Transverse colon (tissue), 4 donors: ENCODE data around the gene BTRC. TPM values are rescaled to one million over a fixed set of nuclear protein-coding genes. Genes with fewer than 3 reads are reported as not detected.
"Not testable (repeated sequence)": the region's sequence is repeated elsewhere in the genome, so short reads cannot be mapped to it uniquely, and the experiment has no call there.

Experiments used
- DNase-seq: peaks from one replicate; pipeline ENCODE4 v3.0.0-alpha.2; 2019
- H3K27ac ChIP-seq, 4 donors: fragments of 200-600 bp; sonication (generic); 2 replicates each; pipeline ENCODE4 v1.5.1; 2016 to 2018; ENCODE audit warnings: inconsistent platforms in 4 of 4
- H3K27me3 ChIP-seq: fragments of 200-600 bp; sonication (generic); 2 replicates; pipeline ENCODE4 v1.5.1; 2017; ENCODE audit warnings: inconsistent platforms
- H3K36me3 ChIP-seq, 4 donors: fragments of 200-600 bp; sonication (generic); 2 replicates each; pipeline ENCODE4 v1.5.1; 2017 to 2019; ENCODE audit warnings: inconsistent platforms in 4 of 4
- H3K4me1 ChIP-seq, 4 donors: fragments of 200-600 bp; sonication (generic); 2 replicates each; pipeline ENCODE4 v1.5.1; 2017 to 2020; ENCODE audit warnings: inconsistent platforms in 4 of 4
- H3K4me3 ChIP-seq, 4 donors: fragments of 200-600 bp; sonication (generic); 1 replicate in 1 of 4; 2 replicates in 3 of 4; pipeline versions ENCODE4 v1.5.1 to v1.6.1; 2017 to 2019; ENCODE audit warnings: inconsistent platforms in 4 of 4
- H3K9me3 ChIP-seq, 2 donors: fragments of 200-600 bp; sonication (generic); 2 replicates each; pipeline ENCODE4 v1.5.1; 2017 to 2019; ENCODE audit warnings: inconsistent platforms in 2 of 2
- CTCF ChIP-seq, 5 experiments: fragments of 200-600 bp in 3 of 5; fragments of 450-650 bp in 2 of 5; sonication (generic) in 3 of 5; IDR thresholded peaks; 1 replicate in 2 of 5; 2 replicates in 3 of 5; pipeline ENCODE4 v1.5.1; 2016 to 2017; ENCODE audit warnings: antibody characterized with exemption in 5 of 5, inconsistent platforms in 3 of 5, mild to moderate bottlenecking in 2 of 5, moderate library complexity in 1 of 5
- EP300 ChIP-seq: sonication (generic); formaldehyde crosslinking; IDR thresholded peaks from one replicate; pipeline ENCODE4 v1.6.1; 2017; ENCODE audit warnings: antibody characterized with exemption, low read depth
- POLR2A ChIP-seq: fragments of 450-650 bp; IDR thresholded peaks from one replicate; pipeline ENCODE4 v1.6.1; 2016; ENCODE audit warnings: antibody characterized with exemption, mild to moderate bottlenecking, moderate library complexity
- POLR2AphosphoS5 ChIP-seq, 3 donors: sonication (generic); formaldehyde crosslinking; IDR thresholded peaks; one replicate each; pipeline ENCODE4 v1.6.1; 2016; ENCODE audit warnings: antibody characterized with exemption in 3 of 3
- WGBS, 2 donors: methylation state at CpG; one replicate each; pipeline ENCODE4 v1.1.5; 2018; ENCODE audit warnings: low coverage in 1 of 2; 5-methylcytosine and 5-hydroxymethylcytosine counted together
- in situ Hi-C, 4 donors: fragments of 200-750 bp; cut with MboI; loops; one replicate each; pipeline versions ENCODE4 v1.15.0 to v1.15.1; 2017; ENCODE audit warnings: low sequenced_read_pairs in 3 of 4, low pct_ligation_motif_present in 1 of 4, low pct_unique_long_range_greater_than_20kb in 1 of 4
- intact Hi-C: fragments of 100-400 bp; cut with DNase I; formaldehyde crosslinking; loops from one replicate; pipeline ENCODE4 v1.15.1; 2023; ENCODE audit warnings: low total_unique reads
- total RNA-seq, 4 donors: library from RNA; depleted of rRNA; stranded (reverse); fragments of >200 nt; gene quantifications; one replicate each; pipeline ENCODE4 v1.1.0, GENCODE V29; 2016

BTRC gene
- total RNA-seq, 4 donors from 2014 or later, result 8.6 to 195 (median 32.0) TPM

DNA sequence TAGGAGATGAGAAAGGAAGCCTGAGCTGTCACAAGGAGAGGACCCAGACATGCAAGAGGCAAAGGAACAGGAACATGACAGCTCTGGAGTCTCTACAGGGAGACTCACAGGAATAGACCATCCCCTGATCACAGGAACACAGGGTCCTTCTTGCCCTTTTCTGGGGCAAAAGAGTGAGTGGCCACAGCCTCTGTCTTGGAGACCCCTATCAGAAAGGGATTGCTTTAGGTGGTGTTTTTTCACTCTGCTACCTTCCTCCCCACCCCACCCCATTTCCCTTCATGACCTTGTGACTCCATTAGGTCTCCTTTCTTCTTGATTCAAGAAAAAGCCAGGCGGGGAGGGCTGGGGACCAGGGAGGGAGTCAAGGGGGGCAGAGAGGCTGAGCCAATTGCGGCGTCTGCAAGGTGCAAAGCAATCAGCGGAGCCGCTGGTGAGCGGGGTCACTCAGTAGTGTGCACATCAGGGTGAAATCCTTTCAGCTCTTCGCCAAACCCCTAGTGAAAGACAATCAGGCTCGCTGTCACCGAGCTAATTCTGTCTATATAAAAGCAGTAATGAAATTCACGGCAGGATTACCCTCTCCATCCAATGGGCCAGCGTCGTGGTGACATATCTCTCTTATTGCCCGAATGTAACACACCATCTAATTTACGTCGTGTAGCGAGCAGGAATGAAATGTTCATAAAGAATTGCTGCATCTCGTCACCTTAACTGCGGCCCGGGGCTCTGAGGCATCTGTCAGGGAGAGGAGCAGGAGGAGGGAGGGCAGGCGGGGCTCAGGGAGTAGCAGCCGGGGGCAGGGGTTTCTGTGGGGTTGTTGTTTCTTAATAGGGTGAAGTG, 31.5 kb upstream of the BTRC start:
- Histone ChIP-seq H3K27me3 (peaks cover 22% of the 10 kb centered on the region), H3K4me3 (no peak overlapping the region), H3K27ac (no peak overlapping the region), H3K36me3 (no peaks in the 10 kb centered on the region), H3K9me3 (no peaks in the 10 kb centered on the region), H3K4me1 (no peaks in the 10 kb centered on the region)
- in situ Hi-C loops (loop anchor here in 1 of 4 donors (25.0 kb wide), 1 partner anchor 240 kb away; no protein-coding TSS in a partner anchor), intact Hi-C loops (no loop called here)
- TF ChIP-seq EP300, result no peak
- no peak for TF ChIP-seq POLR2AphosphoS5 (IDR thresholded peaks at IDR 0.05)
- no peak for TF ChIP-seq POLR2A
- TF ChIP-seq CTCF (IDR thresholded peaks at IDR 0.05), result no peak
- no peak for DNase-seq
- 50 to 64% methylated on average over 7 to 21 of the region's 21 CpGs for whole genome bisulfite sequencing, 2 donors

GRCh38 chr10:101323495-101323894, 30.5 kb upstream of the BTRC start:
- intact Hi-C loops (no loop called here), in situ Hi-C loops (loop anchor here in 1 of 4 donors (25.0 kb wide), 1 partner anchor 239 kb away; no protein-coding TSS in a partner anchor)
- no peak for TF ChIP-seq CTCF (IDR thresholded peaks at IDR 0.05)
- no peak for TF ChIP-seq POLR2AphosphoS5 (IDR thresholded peaks at IDR 0.05)
- TF ChIP-seq EP300, result no peak
- no peak for TF ChIP-seq POLR2A
- no peaks in the 10 kb centered on the region for H3K4me1 ChIP-seq
- peaks cover 27% of the 10 kb centered on the region for H3K27me3 ChIP-seq
- no peaks in the 10 kb centered on the region for H3K9me3 ChIP-seq
- no peaks in the 10 kb centered on the region for H3K36me3 ChIP-seq
- no peak overlapping the region for H3K4me3 ChIP-seq
- no peak overlapping the region for H3K27ac ChIP-seq
- DNase-seq, result no peak
- WGBS, 2 donors, result 71 to 91% methylated on average over 2 of the region's 2 CpGs

- H3K27ac ChIP-seq, intact Hi-C loops, in situ Hi-C loops, H3K4me3 ChIP-seq, H3K4me1 ChIP-seq, H3K9me3 ChIP-seq, H3K36me3 ChIP-seq, DNase-seq: not testable (repeated sequence)
- WGBS, 2 donors, result 71% methylated on average over 1 of the region's 1 CpG; no CpG with 5 or more reads in 1 of the 2 donors
- H3K27me3 ChIP-seq, result peaks cover 22% of the 10 kb centered on the region
Measured at GRCh38 chr10:101327454-101327853, 26.5 kb upstream of the BTRC start.

- DNase-seq, result no peak
- intact Hi-C loops (no loop called here), in situ Hi-C loops (no loop called here)
- Histone ChIP-seq H3K4me3 (no peak overlapping the region), H3K9me3 (no peaks in the 10 kb centered on the region), H3K4me1 (no peaks in the 10 kb centered on the region), H3K27me3 (peaks cover 8% of the 10 kb centered on the region), H3K36me3 (no peaks in the 10 kb centered on the region), H3K27ac (no peak overlapping the region)
- WGBS, 2 donors, result 83 to 85% methylated on average over 1 to 3 of the region's 3 CpGs
- TF ChIP-seq EP300 (no peak), CTCF (IDR thresholded peaks at IDR 0.05) (no peak), POLR2AphosphoS5 (IDR thresholded peaks at IDR 0.05) (no peak), POLR2A (no peak)
Measured at GRCh38 chr10:101329341-101330032, 24.5 kb upstream of the BTRC start.
